Naive thymus-derived CD4-positive, alpha-beta T cell (primary cell): ENCODE data around the gene BET1L. TPM values are rescaled to one million over a fixed set of nuclear protein-coding genes. Genes with fewer than 3 reads are reported as not detected.

Experiments
- ATAC-seq: fragments of 150-1000 bp; cut with Tn5 transposase; 2 replicates; pipeline ENCODE4 v1.10.0; 2021; ENCODE audit warnings: mild to moderate bottlenecking, moderate library complexity
- CTCF ChIA-PET: fragments of 350-600 bp; sonication (Branson Sonifier 250); formaldehyde crosslinking; loops from one replicate; lab custom pipeline; 2021; ENCODE audit warnings: antibody characterized with exemption; lab: Charles Lee
- POLR2A ChIA-PET: fragments of 350-600 bp; sonication (Branson Sonifier 250); formaldehyde crosslinking; loops from one replicate; lab custom pipeline; 2021; ENCODE audit warnings: antibody characterized with exemption, inconsistent platforms; lab: Charles Lee
- DNase-seq, 9 donors: peaks; one replicate each; pipeline versions ENCODE4 v3.0.0 to v3.0.0-alpha.2; 2020 to 2022; ENCODE audit warnings: mixed read lengths in 1 of 9
- H3K27ac ChIP-seq: one replicate; pipeline ENCODE4 v1.7.0; 2013; ENCODE audit warnings: mild to moderate bottlenecking, low read depth, low read length, moderate library complexity
- H3K27me3 ChIP-seq, 2 donors: one replicate each; pipeline ENCODE4 v1.7.0; 2013; ENCODE audit warnings: low read length in 2 of 2, mild to moderate bottlenecking in 2 of 2, moderate library complexity in 2 of 2; ENCODE audit not compliant: control insufficient read depth in 2 of 2, insufficient read depth in 2 of 2
- H3K36me3 ChIP-seq, 3 experiments: 1 replicate in 2 of 3; 2 replicates in 1 of 3; pipeline ENCODE4 v1.7.0; 2013; ENCODE audit warnings: low read length in 3 of 3, mild to moderate bottlenecking in 3 of 3, moderate library complexity in 1 of 3; ENCODE audit not compliant: insufficient read depth in 3 of 3, control insufficient read depth in 2 of 3
- H3K4me1 ChIP-seq, 2 donors: one replicate each; pipeline ENCODE4 v1.7.0; 2013; ENCODE audit warnings: low read length in 2 of 2, mild to moderate bottlenecking in 2 of 2, moderate library complexity in 1 of 2; ENCODE audit not compliant: control insufficient read depth in 2 of 2, insufficient read depth in 2 of 2
- H3K4me3 ChIP-seq: 2 replicates; pipeline ENCODE4 v1.7.0; 2013; ENCODE audit warnings: mild to moderate bottlenecking, low read length
- H3K9me3 ChIP-seq, 3 experiments: 1 replicate in 2 of 3; 2 replicates in 1 of 3; pipeline ENCODE4 v1.7.0; 2013; ENCODE audit warnings: low read length in 3 of 3; ENCODE audit not compliant: control insufficient read depth in 2 of 3
- H3K27ac Mint-ChIP-seq, 9 donors: one replicate each; pipeline ENCODE4 v1.8.0; 2020 to 2022; ENCODE audit warnings: mixed read lengths in 9 of 9, mild to moderate bottlenecking in 8 of 9, moderate library complexity in 5 of 9, inconsistent platforms in 2 of 9
- H3K27me3 Mint-ChIP-seq, 5 donors: one replicate each; pipeline ENCODE4 v1.8.0; 2021 to 2022; ENCODE audit warnings: mixed read lengths in 5 of 5, mild to moderate bottlenecking in 1 of 5
- H3K36me3 Mint-ChIP-seq, 5 donors: one replicate each; pipeline ENCODE4 v1.8.0; 2020 to 2022; ENCODE audit warnings: mixed read lengths in 5 of 5, mild to moderate bottlenecking in 3 of 5, inconsistent platforms in 1 of 5
- H3K4me1 Mint-ChIP-seq, 7 donors: one replicate each; pipeline ENCODE4 v1.8.0; 2020 to 2022; ENCODE audit warnings: mixed read lengths in 7 of 7, mild to moderate bottlenecking in 3 of 7, inconsistent platforms in 1 of 7
- H3K4me3 Mint-ChIP-seq, 10 donors: one replicate each; pipeline ENCODE4 v1.8.0; 2020 to 2022; ENCODE audit warnings: mild to moderate bottlenecking in 10 of 10, mixed read lengths in 10 of 10, moderate library complexity in 6 of 10, inconsistent platforms in 2 of 10
- H3K9me3 Mint-ChIP-seq, 11 donors: one replicate each; pipeline ENCODE4 v1.8.0; 2020 to 2022; ENCODE audit warnings: mixed read lengths in 11 of 11, mild to moderate bottlenecking in 4 of 11, inconsistent platforms in 1 of 11, moderate library complexity in 1 of 11
- intact Hi-C, 2 donors: fragments of 100-400 bp; cut with micrococcal nuclease; formaldehyde crosslinking; loops; one replicate each; pipeline ENCODE4 v1.15.1; 2023
- polyA plus RNA-seq, 2 donors: library from polyadenylated mRNA; unstranded; fragments of 300-500 nt; fragmentation: Illumina TruSeq; gene quantifications; one replicate each; pipeline ENCODE4 v1.2.3, GENCODE V29; 2021
- total RNA-seq, 6 experiments: library from RNA in 5 of 6; stranded (reverse) in 5 of 6; gene quantifications; 1 replicate in 5 of 6; 2 replicates in 1 of 6; pipeline ENCODE4 v1.2.3 and lab custom pipeline; 2021 to 2026

The BET1L gene
- total and polyA plus RNA-seq, 7 experiments from 2014 or later, result 47.1 to 125 (median 89.3) TPM

- Mint-ChIP-seq H3K27me3 (peaks cover 0 to 3% (median 0%) of the 10 kb centered on the region in 5 donors), H3K4me1 (peaks cover 9 to 18% (median 13%) of the 10 kb centered on the region in 7 donors), H3K9me3 (no peaks in the 10 kb centered on the region), H3K27ac (peak overlapping the region in 3 of 9 donors; percentile 25 to 77 (median 65)), H3K36me3 (peaks cover 5 to 22% (median 13%) of the 10 kb centered on the region in 5 donors), H3K4me3 (no peak overlapping the region)
- no peak overlapping the region for H3K4me3 ChIP-seq
- intact Hi-C loops, result loop anchor here in 1 of 2 donors (5.0 kb wide), 2 partner anchors 35 to 105 kb away; partner anchors contain the start of gene PGGHG
- DNase-seq (no peak), ATAC-seq (no peak)
- peaks cover 0 to 3% of the 10 kb centered on the region in 2 donors for H3K4me1 ChIP-seq
- POLR2A ChIA-PET, result interaction anchor here (1.0 to 4.3 kb wide), 5 partner anchors 14 to 39 kb away, joined by 3 to 40 read pairs (median 27); partner anchors contain the start of genes PSMD13 and SIRT3
- no peak overlapping the region for H3K27ac ChIP-seq
- peaks cover 15 to 50% (median 16%) of the 10 kb centered on the region in 3 experiments for H3K36me3 ChIP-seq
- CTCF ChIA-PET, result interaction anchor here (1.1 to 4.7 kb wide), 8 partner anchors 14 to 197 kb away, joined by 3 to 49 read pairs (median 18); partner anchors contain the start of genes IFITM2, PGGHG and PTDSS2
- H3K27me3 ChIP-seq, result no peaks in the 10 kb centered on the region
- no peaks in the 10 kb centered on the region for H3K9me3 ChIP-seq
Measured at GRCh38 chr11:252666-253065, 45.5 kb upstream of the BET1L start.

DNA sequence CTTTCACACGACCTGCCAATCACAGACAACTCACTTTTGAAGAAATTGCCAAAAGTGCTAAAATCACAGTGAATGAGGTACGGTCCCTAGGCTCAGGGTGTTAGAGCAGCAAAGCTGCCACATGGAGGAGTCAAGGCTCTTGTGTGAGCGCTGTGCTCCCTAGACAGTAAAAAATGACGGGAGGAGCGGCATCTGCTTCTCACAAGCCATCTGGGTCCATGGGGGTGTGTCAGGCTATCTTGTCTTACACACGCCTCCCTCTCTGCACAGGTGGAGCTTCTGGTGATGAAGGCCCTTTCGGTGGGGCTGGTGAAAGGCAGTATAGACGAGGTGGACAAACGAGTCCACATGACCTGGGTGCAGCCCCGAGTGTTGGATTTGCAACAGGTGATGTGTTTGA is 44.4 kb upstream of the BET1L start:
- peaks cover 9 to 18% (median 13%) of the 10 kb centered on the region in 7 donors for H3K4me1 Mint-ChIP-seq
- no peaks in the 10 kb centered on the region for H3K9me3 Mint-ChIP-seq
- no peaks in the 10 kb centered on the region for H3K9me3 ChIP-seq
- ATAC-seq, result no peak
- H3K27me3 ChIP-seq, result no peaks in the 10 kb centered on the region
- intact Hi-C loops, result loop anchor here (2.0 to 5.0 kb wide), 5 partner anchors 17 to 106 kb away; partner anchors contain the start of gene PGGHG (in 1 of the 2)
- peaks cover 21 to 61% (median 23%) of the 10 kb centered on the region in 3 experiments for H3K36me3 ChIP-seq
- ChIA-PET POLR2A (interaction anchor here (0.5 to 4.3 kb wide), 13 partner anchors 14 to 437 kb away, joined by 3 to 40 read pairs (median 7); partner anchors contain the start of genes BET1L, PSMD13, RIC8A and SIRT3), CTCF (interaction anchor here (1.0 to 4.7 kb wide), 19 partner anchors 9 to 198 kb away, joined by 3 to 49 read pairs (median 10); partner anchors contain the start of genes IFITM2, PGGHG, PSMD13 and PTDSS2)
- H3K4me3 ChIP-seq, result no peak overlapping the region
- peaks cover 0 to 3% (median 0%) of the 10 kb centered on the region in 5 donors for H3K27me3 Mint-ChIP-seq
- peaks cover 0 to 3% of the 10 kb centered on the region in 2 donors for H3K4me1 ChIP-seq
- peak in 2 of 9 donors; percentile 11 to 13 for DNase-seq
- peaks cover 6 to 29% (median 20%) of the 10 kb centered on the region in 5 donors for H3K36me3 Mint-ChIP-seq
- H3K4me3 Mint-ChIP-seq, result no peak overlapping the region
- peak overlapping the region in 4 of 9 donors; percentile 40 to 88 (median 56) for H3K27ac Mint-ChIP-seq
- H3K27ac ChIP-seq, result no peak overlapping the region

DNA sequence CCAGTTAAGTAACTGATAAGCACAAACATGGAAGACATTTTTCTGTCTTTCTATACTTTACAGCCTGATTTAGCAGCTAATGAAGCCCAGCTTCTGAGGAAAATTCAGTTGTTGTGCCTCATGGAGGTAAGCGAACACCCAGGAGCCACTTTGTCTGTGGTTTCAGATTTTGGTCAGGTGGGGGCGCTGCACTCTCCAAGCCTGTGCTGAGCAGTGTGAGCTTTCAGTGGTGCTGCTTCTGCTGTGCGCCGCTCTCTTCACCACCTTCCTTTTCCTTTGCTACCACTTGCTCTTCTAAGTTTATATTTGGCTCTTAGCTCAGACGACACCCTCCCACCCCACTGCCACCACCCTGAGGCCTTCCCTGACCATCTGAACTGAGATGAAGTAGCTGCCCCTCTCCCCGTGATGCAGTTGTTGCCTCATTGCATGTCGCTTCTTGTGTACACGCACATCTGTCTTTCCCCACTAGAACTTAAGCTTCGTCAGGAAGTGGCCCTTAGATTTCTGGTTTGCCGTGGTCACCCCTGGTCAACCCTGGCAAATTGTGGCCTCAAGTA is 43.6 kb upstream of the BET1L start:
- H3K4me1 ChIP-seq, result peaks cover 0 to 3% of the 10 kb centered on the region in 2 donors
- intact Hi-C loops, result loop anchor here (1.0 to 5.0 kb wide), 14 partner anchors 15 to 200 kb away; partner anchors contain the start of genes BET1L (in 1 of the 2), PGGHG (in 1 of the 2), PSMD13 (in 1 of the 2) and RIC8A (in 1 of the 2)
- Mint-ChIP-seq H3K27me3 (peaks cover 0 to 3% (median 0%) of the 10 kb centered on the region in 5 donors), H3K36me3 (peaks cover 6 to 32% (median 21%) of the 10 kb centered on the region in 5 donors), H3K27ac (peak overlapping the region; percentile 59 to 91 (median 66)), H3K4me3 (peak overlapping the region in 1 of 10 donors; percentile 20), H3K4me1 (peaks cover 9 to 18% (median 13%) of the 10 kb centered on the region in 7 donors), H3K9me3 (no peaks in the 10 kb centered on the region)
- H3K27me3 ChIP-seq, result no peaks in the 10 kb centered on the region
- ATAC-seq (peak; percentile 99), DNase-seq (peak; percentile 72 to 87 (median 83))
- ChIA-PET POLR2A (interaction anchor here (0.5 to 4.3 kb wide), 20 partner anchors 13 to 437 kb away, joined by 3 to 40 read pairs (median 6); partner anchors contain the start of genes BET1L, IFITM5, PSMD13 and RIC8A), CTCF (interaction anchor here (0.7 to 4.7 kb wide), 28 partner anchors 9 to 206 kb away, joined by 3 to 49 read pairs (median 5); partner anchors contain the start of genes IFITM2, IFITM5, PSMD13 and PTDSS2)
- peak overlapping the region; percentile 32 for H3K27ac ChIP-seq
- H3K36me3 ChIP-seq, result peaks cover 23 to 68% (median 28%) of the 10 kb centered on the region in 3 experiments
- H3K9me3 ChIP-seq, result no peaks in the 10 kb centered on the region
- no peak overlapping the region for H3K4me3 ChIP-seq

DNA sequence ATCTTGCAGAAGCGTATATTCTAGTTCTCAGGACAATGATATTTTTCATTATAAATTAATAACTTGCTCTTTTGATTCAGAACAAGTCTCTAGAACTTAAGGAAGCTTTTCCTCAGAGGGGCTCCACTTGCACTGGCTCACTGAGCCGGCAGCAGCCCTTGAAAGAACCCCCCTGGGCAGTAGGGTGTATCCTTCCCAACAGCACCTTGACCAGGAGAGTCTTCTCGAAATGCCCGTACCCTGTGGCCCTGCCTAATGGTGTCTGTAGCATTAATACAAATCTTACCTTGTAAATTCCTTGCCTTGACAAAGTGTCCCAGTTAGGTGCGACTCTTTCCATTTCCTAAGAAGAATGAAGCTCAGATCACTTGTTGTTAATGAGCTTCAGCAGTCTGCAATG is 43.1 kb upstream of the BET1L start:
- Histone ChIP-seq H3K4me3 (no peak overlapping the region), H3K9me3 (no peaks in the 10 kb centered on the region), H3K27ac (no peak overlapping the region), H3K4me1 (peaks cover 0 to 3% of the 10 kb centered on the region in 2 donors), H3K36me3 (peaks cover 25 to 74% (median 29%) of the 10 kb centered on the region in 3 experiments), H3K27me3 (no peaks in the 10 kb centered on the region)
- peak overlapping the region in 8 of 9 donors; percentile 59 to 91 (median 70) for H3K27ac Mint-ChIP-seq
- ATAC-seq, result no peak
- CTCF ChIA-PET, result interaction anchor here (0.6 to 4.7 kb wide), 28 partner anchors 8 to 206 kb away, joined by 3 to 49 read pairs (median 5); partner anchors contain the start of genes IFITM2, IFITM5, PSMD13 and PTDSS2
- no peaks in the 10 kb centered on the region for H3K27me3 Mint-ChIP-seq
- no peak overlapping the region for H3K4me3 Mint-ChIP-seq
- POLR2A ChIA-PET, result interaction anchor here (0.6 to 4.3 kb wide), 18 partner anchors 13 to 165 kb away, joined by 3 to 40 read pairs (median 6); partner anchors contain the start of genes BET1L, IFITM5, PSMD13 and RIC8A
- intact Hi-C loops, result loop anchor here (1.0 to 5.0 kb wide), 14 partner anchors 14 to 201 kb away; partner anchors contain the start of genes BET1L (in 1 of the 2), PGGHG (in 1 of the 2), PSMD13 (in 1 of the 2) and RIC8A (in 1 of the 2)
- H3K36me3 Mint-ChIP-seq, result peaks cover 6 to 38% (median 24%) of the 10 kb centered on the region in 5 donors
- H3K9me3 Mint-ChIP-seq, result peaks cover 0 to 1% (median 0%) of the 10 kb centered on the region in 11 donors
- peaks cover 11 to 18% (median 13%) of the 10 kb centered on the region in 7 donors for H3K4me1 Mint-ChIP-seq
- DNase-seq, result no peak

- Mint-ChIP-seq H3K27me3 (no peaks in the 10 kb centered on the region), H3K36me3 (peaks cover 6 to 45% (median 30%) of the 10 kb centered on the region in 5 donors), H3K4me1 (peaks cover 13 to 19% (median 15%) of the 10 kb centered on the region in 7 donors), H3K9me3 (peaks cover 0 to 1% (median 0%) of the 10 kb centered on the region in 11 donors), H3K27ac (peak overlapping the region in 3 of 9 donors; percentile 31 to 89 (median 70)), H3K4me3 (peak overlapping the region in 1 of 10 donors; percentile 39)
- peaks cover 34 to 85% (median 34%) of the 10 kb centered on the region in 3 experiments for H3K36me3 ChIP-seq
- no peak overlapping the region for H3K4me3 ChIP-seq
- CTCF ChIA-PET, result interaction anchor here (0.8 to 4.7 kb wide), 5 partner anchors 19 to 202 kb away, joined by 3 to 38 read pairs (median 3); partner anchors contain the start of gene NLRP6
- POLR2A ChIA-PET, result interaction anchor here (2.0 to 4.3 kb wide), 3 partner anchors 12 to 38 kb away, joined by 6 to 40 read pairs (median 27); partner anchors contain the start of gene PSMD13
- intact Hi-C loops, result no loop called here
- ATAC-seq, result no peak
- no peaks in the 10 kb centered on the region for H3K27me3 ChIP-seq
- H3K4me1 ChIP-seq, result peaks cover 0 to 3% of the 10 kb centered on the region in 2 donors
- no peaks in the 10 kb centered on the region for H3K9me3 ChIP-seq
- DNase-seq, result no peak
- H3K27ac ChIP-seq, result peak overlapping the region; percentile 24
Measured at GRCh38 chr11:249062-249461, 41.9 kb upstream of the BET1L start.
